GM12865 (cell line): ENCODE data around the gene TBX5.

ENCODE experiments used
- DNase-seq: peaks from one replicate; pipeline ENCODE4 v3.0.0; 2010; ENCODE audit warnings: low read depth
- H3K4me3 ChIP-seq: 2 replicates; pipeline ENCODE4 v1.5.1; 2011; ENCODE audit warnings: mild to moderate bottlenecking, low read depth, low read length, control low read depth
- TF ChIP-seq, protein P1 (sequence below): IDR thresholded peaks from 2 replicates; pipeline ENCODE4 v1.5.1; 2011; ENCODE audit warnings: low read length, control low read depth, low read depth, inconsistent platforms; ENCODE audit not compliant: insufficient read depth; ENCODE audit errors: missing control alignments

TBX5 gene

DNA sequence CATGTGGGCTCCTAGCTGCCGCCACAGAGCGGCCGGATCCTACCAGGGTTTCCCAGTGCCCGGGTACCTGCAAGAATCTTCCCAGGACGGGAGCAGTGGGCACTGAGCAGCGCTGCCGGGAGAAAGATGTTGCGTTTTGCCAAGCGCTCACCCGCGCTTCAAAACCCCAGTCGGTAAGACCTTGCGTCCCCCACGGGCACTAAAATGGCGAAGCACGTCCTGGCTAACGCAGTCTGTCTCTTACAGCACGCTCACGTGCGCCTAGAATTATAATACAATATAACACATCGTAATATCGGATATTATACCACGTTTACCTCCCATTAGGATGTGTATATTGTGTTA lies 35.1 kb upstream of the TBX5 start:
- no peak for DNase-seq
- TF ChIP-seq, protein P1, sequence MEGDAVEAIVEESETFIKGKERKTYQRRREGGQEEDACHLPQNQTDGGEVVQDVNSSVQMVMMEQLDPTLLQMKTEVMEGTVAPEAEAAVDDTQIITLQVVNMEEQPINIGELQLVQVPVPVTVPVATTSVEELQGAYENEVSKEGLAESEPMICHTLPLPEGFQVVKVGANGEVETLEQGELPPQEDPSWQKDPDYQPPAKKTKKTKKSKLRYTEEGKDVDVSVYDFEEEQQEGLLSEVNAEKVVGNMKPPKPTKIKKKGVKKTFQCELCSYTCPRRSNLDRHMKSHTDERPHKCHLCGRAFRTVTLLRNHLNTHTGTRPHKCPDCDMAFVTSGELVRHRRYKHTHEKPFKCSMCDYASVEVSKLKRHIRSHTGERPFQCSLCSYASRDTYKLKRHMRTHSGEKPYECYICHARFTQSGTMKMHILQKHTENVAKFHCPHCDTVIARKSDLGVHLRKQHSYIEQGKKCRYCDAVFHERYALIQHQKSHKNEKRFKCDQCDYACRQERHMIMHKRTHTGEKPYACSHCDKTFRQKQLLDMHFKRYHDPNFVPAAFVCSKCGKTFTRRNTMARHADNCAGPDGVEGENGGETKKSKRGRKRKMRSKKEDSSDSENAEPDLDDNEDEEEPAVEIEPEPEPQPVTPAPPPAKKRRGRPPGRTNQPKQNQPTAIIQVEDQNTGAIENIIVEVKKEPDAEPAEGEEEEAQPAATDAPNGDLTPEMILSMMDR: no peak
- no peak overlapping the region for H3K4me3 ChIP-seq

DNA sequence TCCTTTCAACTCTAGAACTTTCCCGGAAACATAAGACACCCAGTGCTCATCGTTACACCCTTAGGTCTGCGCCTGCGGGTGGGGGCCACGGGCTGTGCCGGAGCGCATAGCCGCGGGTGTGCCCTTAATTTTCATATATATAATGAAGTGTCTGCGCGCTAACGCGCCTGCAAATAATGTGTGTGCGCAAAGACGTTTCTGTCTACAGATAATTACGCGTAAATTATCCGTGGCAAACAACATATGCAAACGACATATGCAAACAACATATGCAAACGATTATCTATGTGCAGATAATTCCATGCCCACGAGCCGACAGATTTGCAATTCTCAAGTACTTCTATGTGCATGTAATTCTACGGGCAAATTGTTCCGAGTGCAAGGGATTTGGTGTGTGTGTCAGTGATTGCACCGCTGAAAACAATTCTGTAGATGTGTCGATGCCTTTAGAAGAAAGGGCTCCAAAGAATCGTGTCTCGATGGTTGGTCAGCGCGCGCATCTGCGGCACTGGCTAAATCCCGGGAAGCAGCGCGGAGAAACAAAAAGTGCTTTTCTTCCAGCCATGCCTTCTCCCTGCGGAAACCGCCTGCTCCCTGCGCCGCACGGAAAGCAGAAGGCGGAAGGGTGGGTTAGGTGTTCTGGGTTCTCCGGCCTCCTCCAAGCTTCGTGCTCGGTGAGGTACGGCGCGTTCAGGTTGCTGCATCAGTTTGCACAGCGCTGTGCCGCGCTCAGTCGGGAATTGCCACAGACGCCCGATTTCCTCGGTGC lies 34.5 kb upstream of the TBX5 start:
- DNase-seq: no peak
- TF ChIP-seq, protein P1: no peak

DNA sequence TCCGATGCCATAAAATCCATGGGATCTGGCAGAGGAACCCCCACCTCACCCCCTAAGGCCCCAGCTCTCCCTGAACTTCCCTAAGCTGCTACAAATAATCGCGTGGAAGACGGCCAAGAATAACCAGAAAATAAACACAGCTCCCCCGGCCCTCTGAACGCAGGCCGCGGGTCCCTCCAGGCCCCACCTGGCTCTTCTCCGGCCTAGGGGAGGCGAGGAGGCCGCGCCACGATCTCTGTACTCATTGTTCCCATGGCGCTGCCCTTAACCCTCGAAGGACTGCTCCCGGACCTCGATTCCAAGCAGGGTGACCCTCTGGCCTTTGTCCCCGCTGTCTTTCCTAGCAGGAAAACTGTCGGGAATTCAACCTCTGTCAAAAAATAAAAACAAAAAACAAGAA lies 33.9 kb upstream of the TBX5 start:
- DNase-seq: no peak
- TF ChIP-seq, protein P1: no peak
- no peak overlapping the region for H3K4me3 ChIP-seq

More for the DNA sequence above, 34.5 kb upstream of the TBX5 start:
- H3K4me3 ChIP-seq: no peak overlapping the region

DNA sequence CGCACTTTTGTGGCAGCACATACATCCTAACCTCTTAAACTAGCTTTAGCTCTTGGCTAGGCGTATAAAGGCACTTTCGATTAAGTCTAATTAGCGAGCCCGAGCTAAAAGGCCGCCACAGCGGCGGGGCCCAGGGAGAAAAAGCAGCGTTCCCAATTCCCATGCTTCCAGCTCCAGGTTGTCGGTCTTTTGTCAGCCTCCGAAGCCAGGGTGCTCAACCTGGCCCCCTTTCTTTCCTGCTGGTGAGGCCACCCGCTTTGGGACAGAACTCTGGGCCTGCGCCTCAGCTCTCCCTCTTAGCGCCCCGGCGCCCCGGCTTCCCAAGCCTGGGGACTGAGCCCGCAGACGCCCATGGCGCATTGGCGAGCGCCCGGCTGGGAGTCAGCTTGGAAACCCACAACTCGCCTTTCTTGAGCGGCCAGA lies 33.3 kb upstream of the TBX5 start:
- TF ChIP-seq, protein P1: no peak
- no peak overlapping the region for H3K4me3 ChIP-seq
- no peak for DNase-seq

DNA sequence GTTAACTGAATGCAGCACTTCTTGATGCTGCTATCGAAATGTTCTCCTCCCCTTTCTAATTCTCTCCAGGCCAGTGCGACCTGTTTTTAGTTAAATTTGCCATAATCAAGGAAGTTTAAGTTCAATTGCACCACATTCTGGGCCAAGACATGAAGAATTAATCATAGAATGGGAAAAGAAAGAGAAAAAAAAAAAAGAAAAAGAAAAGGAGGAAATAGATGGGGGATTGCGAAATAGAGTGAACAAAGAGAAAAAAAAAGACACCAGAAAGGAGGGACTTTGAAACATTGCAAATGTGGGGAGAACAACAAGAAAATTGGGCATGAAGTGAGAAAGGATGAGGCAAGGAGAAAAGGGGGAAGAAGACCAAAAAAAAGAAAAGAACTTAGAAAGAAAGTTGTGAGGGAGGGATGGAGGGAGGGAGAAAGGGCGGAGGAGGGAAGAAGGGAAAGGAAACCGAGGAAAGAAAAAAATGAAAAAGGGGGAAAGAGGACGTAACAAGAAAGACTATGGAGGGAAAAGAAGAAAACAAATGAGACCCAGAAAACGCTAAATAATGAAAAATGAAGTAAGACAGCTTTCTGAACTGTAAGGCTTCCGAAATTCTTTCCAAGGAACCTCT lies 32.8 kb upstream of the TBX5 start:
- no peak overlapping the region for H3K4me3 ChIP-seq
- TF ChIP-seq, protein P1: no peak
- DNase-seq: no peak

DNA sequence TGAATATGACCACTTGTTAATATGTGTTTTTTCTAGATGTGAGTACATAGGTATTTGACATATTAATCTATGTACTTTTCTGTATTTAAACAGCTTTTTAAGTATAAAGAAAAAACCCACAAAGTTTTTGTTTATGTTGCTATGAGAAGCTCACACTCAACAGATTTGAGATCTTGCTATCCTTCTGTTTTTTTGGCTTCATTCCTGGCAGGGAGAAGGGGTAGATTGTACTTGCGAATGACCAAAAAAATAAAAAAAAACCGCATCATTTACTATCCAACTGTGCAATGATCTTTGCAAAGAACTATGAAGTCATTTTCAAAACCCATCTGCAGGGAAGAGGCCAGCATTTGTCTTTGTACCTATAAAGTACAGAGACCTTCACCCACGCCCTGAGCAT lies 28.4 kb upstream of the TBX5 start:
- TF ChIP-seq, protein P1: no peak
- DNase-seq: no peak
- no peak overlapping the region for H3K4me3 ChIP-seq

DNA sequence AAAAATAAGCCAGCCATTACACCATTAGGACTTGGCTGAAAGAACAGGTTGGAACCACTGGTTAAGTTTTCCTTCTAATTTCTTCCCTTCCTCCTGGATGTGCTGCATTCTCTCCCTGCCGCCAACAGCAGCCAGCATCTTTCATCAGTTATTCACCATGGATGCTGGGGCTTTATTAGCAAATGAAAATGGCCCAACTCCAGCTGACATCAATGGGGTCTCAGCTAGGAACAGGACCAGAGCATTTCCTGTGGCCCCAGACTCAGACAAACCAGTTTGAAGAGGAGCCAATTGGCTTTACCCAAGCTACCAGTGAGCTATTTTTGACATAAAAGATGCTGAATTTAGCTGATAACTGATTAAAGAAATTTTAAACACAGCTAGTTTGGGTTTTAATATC lies 26.0 kb upstream of the TBX5 start:
- H3K4me3 ChIP-seq: no peak overlapping the region
- TF ChIP-seq, protein P1: no peak
- DNase-seq: no peak
